Fibroblast of upper back skin (primary cell): ENCODE measurements around the gene LHFPL5.

Source experiments
- DNase-seq: peaks from one replicate; pipeline ENCODE4 v3.0.0-alpha.2; 2013

The LHFPL5 gene

GRCh38 chr6:35857853-35858252, 52.7 kb downstream of the LHFPL5 start:
- no peak for DNase-seq

DNA sequence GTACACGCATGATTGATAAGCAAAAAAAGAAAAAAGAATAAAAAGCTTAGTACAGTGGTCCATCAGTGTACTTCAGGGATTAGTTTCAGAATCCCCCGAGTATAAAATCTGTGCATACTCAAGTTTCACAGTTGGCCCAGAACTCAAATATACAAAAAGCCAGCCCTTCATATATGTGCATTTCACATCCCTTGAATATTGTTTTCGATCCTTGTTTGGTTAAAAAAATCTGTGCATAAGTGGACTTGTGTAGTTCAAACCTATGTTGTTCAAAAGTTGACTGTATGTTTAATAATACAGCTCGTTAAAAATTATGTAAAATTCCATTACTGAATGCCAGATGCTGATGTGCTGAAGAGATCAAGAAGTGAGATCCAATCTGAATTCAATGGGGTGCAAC, 54.2 kb downstream of the LHFPL5 start:
- no peak for DNase-seq
